ENCODE results near the gene MLXIP.

DNA sequence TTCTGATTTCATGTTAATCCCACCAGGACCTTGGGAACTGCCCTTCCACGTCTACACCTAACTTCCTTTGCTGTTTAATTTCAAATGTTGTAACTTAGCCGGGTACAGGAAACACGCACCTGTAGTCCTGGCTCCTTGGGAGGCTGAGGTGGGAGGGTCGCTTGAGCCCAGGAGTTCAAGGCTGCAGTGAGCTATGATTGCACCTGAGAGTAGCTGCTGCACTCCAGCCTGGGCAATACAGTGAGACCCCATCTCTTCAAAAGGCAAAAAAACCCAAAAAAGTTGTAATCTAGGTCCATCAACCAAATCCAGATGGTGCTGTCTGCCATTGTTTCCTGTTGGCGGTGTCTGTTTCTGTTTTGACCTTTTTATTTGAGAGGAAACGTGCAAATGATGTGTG, 42.4 kb upstream of the MLXIP start:
- TF ChIP-seq, protein P1, sequence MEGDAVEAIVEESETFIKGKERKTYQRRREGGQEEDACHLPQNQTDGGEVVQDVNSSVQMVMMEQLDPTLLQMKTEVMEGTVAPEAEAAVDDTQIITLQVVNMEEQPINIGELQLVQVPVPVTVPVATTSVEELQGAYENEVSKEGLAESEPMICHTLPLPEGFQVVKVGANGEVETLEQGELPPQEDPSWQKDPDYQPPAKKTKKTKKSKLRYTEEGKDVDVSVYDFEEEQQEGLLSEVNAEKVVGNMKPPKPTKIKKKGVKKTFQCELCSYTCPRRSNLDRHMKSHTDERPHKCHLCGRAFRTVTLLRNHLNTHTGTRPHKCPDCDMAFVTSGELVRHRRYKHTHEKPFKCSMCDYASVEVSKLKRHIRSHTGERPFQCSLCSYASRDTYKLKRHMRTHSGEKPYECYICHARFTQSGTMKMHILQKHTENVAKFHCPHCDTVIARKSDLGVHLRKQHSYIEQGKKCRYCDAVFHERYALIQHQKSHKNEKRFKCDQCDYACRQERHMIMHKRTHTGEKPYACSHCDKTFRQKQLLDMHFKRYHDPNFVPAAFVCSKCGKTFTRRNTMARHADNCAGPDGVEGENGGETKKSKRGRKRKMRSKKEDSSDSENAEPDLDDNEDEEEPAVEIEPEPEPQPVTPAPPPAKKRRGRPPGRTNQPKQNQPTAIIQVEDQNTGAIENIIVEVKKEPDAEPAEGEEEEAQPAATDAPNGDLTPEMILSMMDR (IDR thresholded peaks at IDR 0.05; ENCODE audit: borderline replicate concordance, extremely low read depth, low read length, poor library complexity, severe bottlenecking) = no peak
- TF ChIP-seq EZH2 (IDR thresholded peaks at IDR 0.05; ENCODE audit: borderline replicate concordance, low read depth, low read length, severe bottlenecking) = no peak
